GM21447 (cell line): ENCODE results near the gene LIN52.

ENCODE experiments used
- ATAC-seq: cut with Tn5 transposase; IDR thresholded peaks from one replicate; pipeline ENCODE4 v1.9.1; 2021; ENCODE audit not compliant: unreplicated experiment

The LIN52 gene

GRCh38 chr14:74190927-74191575, 106.3 kb downstream of the LIN52 start:
- ATAC-seq: no peak

GRCh38 chr14:74194506-74195274, 109.9 kb downstream of the LIN52 start:
- no peak for ATAC-seq

- ATAC-seq: no peak
These were observed 110.9 kb downstream of the LIN52 start for GRCh38 chr14:74195623-74196022.

DNA sequence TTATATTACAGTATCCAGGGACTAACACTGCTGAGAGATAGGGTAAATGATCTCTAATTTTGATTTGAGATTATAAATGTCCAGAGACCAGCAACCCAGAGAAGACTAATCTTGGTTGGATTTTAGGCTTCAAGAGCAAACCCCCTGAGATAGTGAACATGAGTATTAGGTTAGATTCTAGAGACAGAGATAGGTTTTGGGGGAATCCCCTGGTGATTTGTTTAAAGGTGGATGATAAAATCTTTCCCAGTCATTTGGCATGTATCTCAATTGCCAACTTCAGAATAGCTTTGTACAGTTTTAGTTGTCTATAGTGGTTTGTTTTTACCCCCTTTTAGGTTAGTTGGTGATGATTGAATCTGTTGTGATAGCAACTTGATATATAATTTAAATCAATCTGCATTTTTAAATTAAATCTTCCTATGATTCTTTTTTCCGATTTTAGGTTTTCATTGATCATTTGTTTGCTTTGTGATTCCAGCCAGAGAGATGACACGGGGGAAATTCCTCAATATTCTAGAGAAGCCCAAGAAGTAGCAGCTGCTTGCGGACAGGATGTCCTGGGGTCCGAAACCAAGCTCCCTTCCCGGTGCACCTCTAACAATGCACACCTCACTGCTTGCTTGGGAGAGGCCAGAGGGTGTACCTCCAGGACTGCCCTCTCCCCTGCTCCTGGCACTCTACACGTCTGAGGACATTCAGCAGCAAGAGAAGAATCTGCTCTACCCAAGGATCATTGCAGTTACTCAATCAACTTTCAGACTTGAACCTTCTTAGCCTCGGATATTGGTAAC, 113.9 kb downstream of the LIN52 start:
- no peak for ATAC-seq

DNA sequence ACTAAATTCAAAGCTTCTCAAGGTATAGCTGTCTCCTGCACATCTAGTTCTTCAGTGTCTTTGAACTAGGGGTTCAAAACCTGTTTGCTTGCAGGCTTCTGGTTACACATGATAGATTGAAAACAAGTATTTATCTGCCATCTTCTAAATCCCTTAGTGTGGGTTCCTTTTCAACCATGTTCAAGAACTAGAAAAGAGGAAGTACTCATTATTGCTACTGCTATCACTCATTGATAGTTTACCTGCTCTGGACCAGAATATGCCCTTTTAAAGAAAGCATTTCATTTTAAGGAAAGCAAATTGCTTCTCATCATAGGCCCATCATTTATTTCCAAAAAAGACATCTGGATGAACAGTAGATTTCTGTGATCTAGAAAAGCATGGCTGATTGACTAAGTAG, 117.4 kb downstream of the LIN52 start:
- no peak for ATAC-seq

GRCh38 chr14:74203639-74204038, 118.9 kb downstream of the LIN52 start:
- no peak for ATAC-seq

GRCh38 chr14:74204491-74204890, 119.7 kb downstream of the LIN52 start:
- ATAC-seq: no peak

DNA sequence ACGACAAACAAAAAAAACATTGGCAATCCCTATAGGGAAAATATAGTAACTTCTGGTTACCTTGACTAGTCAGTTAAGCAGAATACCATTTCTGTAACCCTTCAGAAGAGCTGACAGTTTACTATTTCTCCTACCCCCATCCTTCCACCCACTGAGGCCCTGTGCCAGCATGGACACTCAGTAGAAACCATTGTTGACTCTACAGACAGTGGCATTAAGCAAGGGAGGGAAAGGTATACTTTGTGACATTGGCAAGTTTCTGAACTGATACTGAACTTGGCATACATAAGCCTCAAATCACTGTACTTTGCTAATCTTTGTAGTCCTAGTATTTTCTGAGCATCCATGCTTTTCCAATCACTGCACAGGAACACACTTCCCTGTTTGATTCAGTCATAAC, 121.1 kb downstream of the LIN52 start:
- no peak for ATAC-seq

DNA sequence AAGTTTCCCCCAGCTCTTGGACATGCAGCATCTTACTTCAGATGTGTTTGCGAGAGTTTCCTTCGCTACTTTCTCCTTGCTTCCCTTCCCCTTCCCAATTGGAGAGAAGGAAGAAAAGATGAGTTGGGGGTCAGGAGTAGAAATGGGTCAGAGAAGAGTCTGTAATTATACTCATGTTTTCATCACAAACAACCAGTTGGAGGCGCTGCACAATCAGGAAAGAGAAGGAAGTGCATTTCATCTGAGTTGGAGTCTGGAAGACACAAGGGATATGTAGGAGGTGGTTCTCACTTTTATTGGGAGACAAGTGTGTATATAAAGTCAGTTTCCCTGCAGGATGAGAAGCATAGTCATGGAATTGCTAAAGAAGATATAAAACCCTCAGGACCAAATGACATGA, 123.2 kb downstream of the LIN52 start:
- ATAC-seq: no peak

DNA sequence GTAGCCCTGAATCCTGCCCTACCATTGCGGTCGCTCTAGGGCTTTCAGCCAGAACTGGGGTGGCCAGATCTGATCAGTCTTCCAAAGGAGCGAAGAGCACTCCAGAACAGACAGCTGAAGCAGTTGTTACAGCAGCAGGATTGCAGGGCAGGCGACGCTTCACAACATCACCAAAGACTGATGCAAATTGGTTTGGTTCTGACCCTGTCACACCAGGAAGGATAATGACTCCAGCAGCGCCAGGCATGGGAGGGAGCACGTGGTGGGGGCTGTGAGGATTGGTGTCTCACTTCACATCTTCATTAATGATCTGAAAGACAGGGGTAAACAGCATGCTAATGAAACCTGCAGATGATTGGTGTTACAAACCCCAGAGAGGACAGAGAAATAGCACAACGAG, 123.9 kb downstream of the LIN52 start:
- no peak for ATAC-seq

- no peak for ATAC-seq
These were observed 127.3 kb downstream of the LIN52 start for GRCh38 chr14:74211945-74212580.

- no peak for ATAC-seq
These were observed 129.4 kb downstream of the LIN52 start for GRCh38 chr14:74213907-74214803.

DNA sequence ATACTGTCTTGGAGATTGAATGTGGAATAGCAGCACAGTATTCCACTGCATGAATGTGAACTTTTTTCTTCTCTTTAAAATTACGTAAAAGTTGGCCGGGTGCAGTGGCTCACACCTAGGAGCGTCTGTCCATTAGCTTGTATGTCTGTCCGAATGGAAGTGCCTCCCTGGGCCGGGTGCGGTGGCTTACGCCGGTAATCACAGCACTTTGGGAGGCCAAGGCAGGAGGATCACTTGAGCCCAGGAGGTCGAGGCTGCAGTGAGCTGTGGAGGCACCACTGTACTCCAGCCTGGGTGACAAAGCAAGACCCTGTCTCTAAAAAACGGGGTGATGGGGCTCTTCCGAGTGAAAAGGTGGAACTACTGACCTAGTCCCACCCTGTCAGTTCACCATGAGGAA, 131.9 kb downstream of the LIN52 start:
- ATAC-seq: no peak

GRCh38 chr14:74217672-74218448, 133.1 kb downstream of the LIN52 start:
- no peak for ATAC-seq

- ATAC-seq: no peak
These were observed 133.7 kb downstream of the LIN52 start for GRCh38 chr14:74218462-74218861.

DNA sequence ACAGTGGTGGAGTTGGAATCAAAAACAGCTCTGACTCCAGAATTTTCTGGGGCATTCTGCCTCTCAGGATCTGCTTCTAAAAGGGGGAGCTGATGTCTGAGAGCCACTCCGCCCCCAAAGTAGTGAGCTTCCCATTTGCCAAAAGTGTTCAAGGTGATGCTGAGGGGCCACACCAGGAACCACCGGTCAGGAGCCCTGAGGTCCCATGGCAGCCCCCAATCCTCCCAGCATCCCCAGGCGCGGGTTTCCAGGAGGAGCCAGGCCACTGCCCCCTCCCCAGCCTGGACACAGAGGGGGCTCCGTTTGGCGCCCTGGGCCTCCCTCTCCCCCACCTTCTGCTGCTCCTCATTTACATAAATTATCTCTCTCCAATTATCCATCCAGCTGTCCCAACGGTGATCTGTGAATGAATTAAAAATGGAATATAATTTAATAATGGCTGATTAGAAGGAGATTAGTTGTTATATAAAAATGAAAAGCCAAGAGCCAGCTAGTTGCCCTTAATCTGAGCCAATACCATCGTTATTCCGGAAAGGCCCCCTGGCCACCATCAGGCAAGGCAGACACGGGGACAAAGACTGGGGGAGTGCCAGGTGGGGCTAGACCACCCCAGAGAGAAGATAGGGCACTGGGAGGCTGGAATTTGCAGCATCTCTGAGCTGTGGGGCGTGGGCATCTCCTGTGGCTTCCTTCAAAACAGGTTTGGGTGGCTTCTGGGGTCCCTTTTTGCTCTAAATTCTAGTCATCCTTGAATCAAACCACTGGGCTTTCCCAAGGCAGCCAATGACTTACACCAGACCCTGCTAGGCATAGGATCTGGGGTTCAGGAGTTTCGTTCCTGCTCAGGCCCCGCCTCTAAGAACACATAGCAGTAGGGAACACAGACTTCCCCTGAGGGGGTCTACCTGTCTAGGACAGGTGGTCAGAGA, 134.8 kb downstream of the LIN52 start:
- no peak for ATAC-seq

GRCh38 chr14:74220991-74221390, 136.2 kb downstream of the LIN52 start:
- no peak for ATAC-seq

GRCh38 chr14:74221741-74222140, 137.0 kb downstream of the LIN52 start:
- ATAC-seq: no peak

- ATAC-seq: no peak
These were observed 138.3 kb downstream of the LIN52 start for GRCh38 chr14:74223016-74223415.
